ENCODE results near the gene FAAP20. TPM values are rescaled to one million over a fixed set of nuclear protein-coding genes. Genes with fewer than 3 reads are reported as not detected.

Gene FAAP20
- total RNA-seq, 1 donor from 2014 or later = 49.2 TPM

- intact Hi-C loops (cut with micrococcal nuclease) = no loop called here
Measured at GRCh38 chr1:2163205-2163604, 31.4 kb downstream of the FAAP20 start.

- intact Hi-C loops (cut with micrococcal nuclease) = no loop called here
Measured at GRCh38 chr1:2160451-2161300, 33.9 kb downstream of the FAAP20 start.

GRCh38 chr1:2159124-2159523 lies 35.4 kb downstream of the FAAP20 start:
- intact Hi-C loops (cut with micrococcal nuclease) = no loop called here

GRCh38 chr1:2158272-2158671 lies 36.3 kb downstream of the FAAP20 start:
- intact Hi-C loops (cut with micrococcal nuclease) = no loop called here

GRCh38 chr1:2157856-2158255 lies 36.7 kb downstream of the FAAP20 start:
- intact Hi-C loops (cut with micrococcal nuclease) = no loop called here

- intact Hi-C loops (cut with micrococcal nuclease) = no loop called here
Measured at GRCh38 chr1:2156866-2157265, 37.7 kb downstream of the FAAP20 start.

GRCh38 chr1:2155788-2156187 lies 38.8 kb downstream of the FAAP20 start:
- intact Hi-C loops (cut with micrococcal nuclease) = no loop called here

- intact Hi-C loops (cut with micrococcal nuclease) = no loop called here
Measured at GRCh38 chr1:2155147-2155598, 39.4 kb downstream of the FAAP20 start.

GRCh38 chr1:2154022-2154421 lies 40.5 kb downstream of the FAAP20 start:
- intact Hi-C loops (cut with micrococcal nuclease) = no loop called here

- intact Hi-C loops (cut with micrococcal nuclease) = no loop called here
Measured at GRCh38 chr1:2152954-2153353, 41.6 kb downstream of the FAAP20 start.

- intact Hi-C loops (cut with micrococcal nuclease) = no loop called here
Measured at GRCh38 chr1:2151911-2152310, 42.7 kb downstream of the FAAP20 start.

GRCh38 chr1:2151252-2151651 lies 43.3 kb downstream of the FAAP20 start:
- intact Hi-C loops (cut with micrococcal nuclease) = no loop called here

GRCh38 chr1:2150801-2151200 lies 43.8 kb downstream of the FAAP20 start:
- intact Hi-C loops (cut with micrococcal nuclease) = no loop called here

- intact Hi-C loops (cut with micrococcal nuclease) = loop anchor here (1.0 kb wide), 1 partner anchor 16 kb away; no protein-coding TSS in a partner anchor
Measured at GRCh38 chr1:2148691-2149090, 45.9 kb downstream of the FAAP20 start.

GRCh38 chr1:2147869-2148268 lies 46.7 kb downstream of the FAAP20 start:
- intact Hi-C loops (cut with micrococcal nuclease) = loop anchor here (1.0 kb wide), 1 partner anchor 16 kb away; no protein-coding TSS in a partner anchor

- intact Hi-C loops (cut with micrococcal nuclease) = no loop called here
Measured at GRCh38 chr1:2146836-2147517, 47.6 kb downstream of the FAAP20 start.

GRCh38 chr1:2145946-2146835 lies 48.4 kb downstream of the FAAP20 start:
- intact Hi-C loops (cut with micrococcal nuclease) = no loop called here

GRCh38 chr1:2144501-2145090 lies 50.0 kb downstream of the FAAP20 start:
- intact Hi-C loops (cut with micrococcal nuclease) = no loop called here

GRCh38 chr1:2143814-2144500 lies 50.6 kb downstream of the FAAP20 start:
- intact Hi-C loops (cut with micrococcal nuclease) = no loop called here

- intact Hi-C loops (cut with micrococcal nuclease) = no loop called here
Measured at GRCh38 chr1:2141025-2141424, 53.5 kb downstream of the FAAP20 start.
